PC-9 (cell line): ENCODE measurements around the gene PPP3R2.

Experiments used
- EZH2 ChIP-seq: fragments of 200-600 bp; sonication (generic); IDR thresholded peaks from 2 replicates; pipeline ENCODE4 v1.8.0; 2017; ENCODE audit warnings: antibody characterized with exemption, low read depth
- TF ChIP-seq, protein P1 (sequence below): fragments of 200-600 bp; sonication (generic); conservative IDR thresholded peaks from 2 replicates; pipeline ENCODE4 v1.6.1; 2017; ENCODE audit warnings: mixed run types, antibody characterized with exemption, mild to moderate bottlenecking, moderate library complexity

DNA sequence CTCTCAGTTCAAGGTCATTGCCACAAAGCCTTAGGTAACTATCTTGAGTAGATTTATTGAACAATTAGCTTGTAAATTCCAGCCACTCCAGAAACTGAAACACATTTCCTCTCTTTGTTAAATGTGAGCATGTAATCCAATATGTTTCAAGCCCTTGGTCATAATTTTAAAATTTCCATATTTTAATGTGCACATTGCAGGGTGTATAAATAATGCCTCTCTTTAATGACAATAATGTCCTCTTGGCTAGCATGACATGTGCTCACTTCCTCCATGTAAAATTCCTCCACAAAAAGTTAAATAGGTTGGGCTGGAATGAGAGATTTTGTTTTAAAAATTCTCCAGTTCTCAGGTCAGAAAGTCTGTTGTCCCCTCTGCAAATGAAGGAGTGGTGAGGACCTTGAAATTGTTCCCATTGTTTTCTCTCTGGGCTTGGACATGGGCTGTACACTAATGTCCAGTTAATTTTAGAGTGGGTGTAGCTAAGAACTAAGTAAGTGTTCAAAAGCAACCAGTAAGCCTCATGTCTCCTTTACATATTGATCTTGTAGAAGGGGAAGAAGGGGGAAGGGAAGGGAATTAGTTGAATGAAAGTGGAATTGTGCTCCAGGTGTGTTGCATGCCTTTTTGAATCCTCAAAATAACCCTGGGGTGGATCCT lies 2.9 kb downstream of the PPP3R2 start:
- TF ChIP-seq, protein P1, sequence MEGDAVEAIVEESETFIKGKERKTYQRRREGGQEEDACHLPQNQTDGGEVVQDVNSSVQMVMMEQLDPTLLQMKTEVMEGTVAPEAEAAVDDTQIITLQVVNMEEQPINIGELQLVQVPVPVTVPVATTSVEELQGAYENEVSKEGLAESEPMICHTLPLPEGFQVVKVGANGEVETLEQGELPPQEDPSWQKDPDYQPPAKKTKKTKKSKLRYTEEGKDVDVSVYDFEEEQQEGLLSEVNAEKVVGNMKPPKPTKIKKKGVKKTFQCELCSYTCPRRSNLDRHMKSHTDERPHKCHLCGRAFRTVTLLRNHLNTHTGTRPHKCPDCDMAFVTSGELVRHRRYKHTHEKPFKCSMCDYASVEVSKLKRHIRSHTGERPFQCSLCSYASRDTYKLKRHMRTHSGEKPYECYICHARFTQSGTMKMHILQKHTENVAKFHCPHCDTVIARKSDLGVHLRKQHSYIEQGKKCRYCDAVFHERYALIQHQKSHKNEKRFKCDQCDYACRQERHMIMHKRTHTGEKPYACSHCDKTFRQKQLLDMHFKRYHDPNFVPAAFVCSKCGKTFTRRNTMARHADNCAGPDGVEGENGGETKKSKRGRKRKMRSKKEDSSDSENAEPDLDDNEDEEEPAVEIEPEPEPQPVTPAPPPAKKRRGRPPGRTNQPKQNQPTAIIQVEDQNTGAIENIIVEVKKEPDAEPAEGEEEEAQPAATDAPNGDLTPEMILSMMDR = no peak
- TF ChIP-seq EZH2 = no peak
